IgD-negative memory B cell (primary cell): ENCODE results near the gene FKBP6. TPM values are rescaled to one million over a fixed set of nuclear protein-coding genes. Genes with fewer than 3 reads are reported as not detected.
A peak's percentile ranks its signal among the peaks of the same experiment; 100 is the strongest.
"Not testable (repeated sequence)": the region's sequence is repeated elsewhere in the genome, so short reads cannot be mapped to it uniquely, and the experiment has no call there.

ENCODE experiments used
- H3K27ac Mint-ChIP-seq, 3 donors: one replicate each; pipeline ENCODE4 v1.8.0; 2020 to 2022; ENCODE audit warnings: mild to moderate bottlenecking in 3 of 3, mixed read lengths in 3 of 3, moderate library complexity in 1 of 3
- H3K27me3 Mint-ChIP-seq: one replicate; pipeline ENCODE4 v1.8.0; 2021; ENCODE audit warnings: mixed read lengths
- H3K36me3 Mint-ChIP-seq: one replicate; pipeline ENCODE4 v1.8.0; 2020; ENCODE audit warnings: mild to moderate bottlenecking, mixed read lengths
- H3K4me1 Mint-ChIP-seq, 3 donors: one replicate each; pipeline ENCODE4 v1.8.0; 2020 to 2022; ENCODE audit warnings: mixed read lengths in 3 of 3, mild to moderate bottlenecking in 1 of 3
- H3K4me3 Mint-ChIP-seq, 4 donors: one replicate each; pipeline ENCODE4 v1.8.0; 2020 to 2022; ENCODE audit warnings: mild to moderate bottlenecking in 4 of 4, mixed read lengths in 4 of 4, moderate library complexity in 3 of 4
- H3K9me3 Mint-ChIP-seq, 3 donors: one replicate each; pipeline ENCODE4 v1.8.0; 2020 to 2021; ENCODE audit warnings: mixed read lengths in 3 of 3, mild to moderate bottlenecking in 1 of 3
- polyA plus RNA-seq: library from polyadenylated mRNA; unstranded; fragments of 300-500 nt; fragmentation: Illumina TruSeq; gene quantifications from one replicate; pipeline ENCODE4 v1.2.3, GENCODE V29; 2021

The FKBP6 gene
- not detected for polyA plus RNA-seq

GRCh38 chr7:73327922-73328321 is at the start of gene FKBP6, which contains the start of gene TRIM50:
Gene FKBP6 (plus strand): TSS chr7:73328161. CDS start chr7:73328429, 268 bp downstream.
Gene TRIM50 (minus strand): TSS chr7:73328082. CDS start chr7:73324787, 3,295 bp downstream.
- not testable (repeated sequence) for H3K9me3 Mint-ChIP-seq, H3K36me3 Mint-ChIP-seq
- peak within 1 kb of the TSS in 1 of 3 donors; percentile 23 for H3K27ac Mint-ChIP-seq

DNA sequence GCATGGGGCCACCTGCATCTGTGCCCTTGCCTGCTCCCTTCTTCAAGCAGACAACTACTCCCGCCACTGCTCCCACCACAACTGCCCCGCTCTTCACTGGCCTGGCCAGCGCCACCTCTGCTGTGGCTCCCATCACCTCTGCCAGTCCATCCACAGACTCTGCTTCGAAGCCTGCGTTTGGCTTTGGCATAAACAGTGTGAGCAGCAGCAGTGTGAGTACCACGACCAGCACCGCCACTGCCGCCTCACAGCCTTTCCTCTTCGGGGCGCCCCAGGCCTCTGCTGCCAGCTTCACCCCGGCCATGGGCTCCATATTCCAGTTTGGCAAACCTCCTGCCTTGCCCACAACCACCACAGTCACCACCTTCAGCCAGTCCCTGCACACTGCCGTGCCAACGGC is 30.7 kb upstream of the FKBP6 start:
- H3K36me3 Mint-ChIP-seq, H3K27ac Mint-ChIP-seq, H3K4me3 Mint-ChIP-seq, H3K9me3 Mint-ChIP-seq, H3K27me3 Mint-ChIP-seq, H3K4me1 Mint-ChIP-seq: not testable (repeated sequence)

More at GRCh38 chr7:73327922-73328321, at the start of gene FKBP6, which contains the start of gene TRIM50:
- not testable (repeated sequence) for H3K4me1 Mint-ChIP-seq, H3K27me3 Mint-ChIP-seq
- H3K4me3 Mint-ChIP-seq, result peak within 1 kb of the TSS in 1 of 4 donors; percentile 10

DNA sequence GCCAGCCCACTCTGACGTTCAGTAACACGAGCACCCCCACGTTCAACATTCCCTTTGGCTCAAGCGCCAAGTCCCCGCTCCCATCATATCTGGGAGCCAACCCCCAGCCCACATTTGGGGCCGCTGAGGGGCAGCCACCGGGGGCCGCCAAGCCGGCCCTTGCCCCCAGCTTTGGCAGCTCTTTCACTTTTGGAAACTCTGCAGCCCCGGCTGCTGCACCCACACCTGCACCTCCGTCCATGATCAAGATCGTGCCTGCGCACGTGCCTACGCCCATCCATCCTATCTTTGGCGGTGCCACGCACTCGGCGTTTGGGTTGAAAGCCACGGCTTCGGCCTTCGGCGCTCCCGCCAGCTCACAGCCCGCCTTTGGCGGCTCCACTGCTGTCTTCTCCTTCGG is 30.3 kb upstream of the FKBP6 start:
- not testable (repeated sequence) for H3K27me3 Mint-ChIP-seq, H3K4me3 Mint-ChIP-seq, H3K36me3 Mint-ChIP-seq, H3K9me3 Mint-ChIP-seq, H3K4me1 Mint-ChIP-seq, H3K27ac Mint-ChIP-seq

GRCh38 chr7:73299812-73300211 is 28.1 kb upstream of the FKBP6 start:
- not testable (repeated sequence) for H3K4me3 Mint-ChIP-seq, H3K27me3 Mint-ChIP-seq, H3K4me1 Mint-ChIP-seq, H3K9me3 Mint-ChIP-seq, H3K27ac Mint-ChIP-seq, H3K36me3 Mint-ChIP-seq

DNA sequence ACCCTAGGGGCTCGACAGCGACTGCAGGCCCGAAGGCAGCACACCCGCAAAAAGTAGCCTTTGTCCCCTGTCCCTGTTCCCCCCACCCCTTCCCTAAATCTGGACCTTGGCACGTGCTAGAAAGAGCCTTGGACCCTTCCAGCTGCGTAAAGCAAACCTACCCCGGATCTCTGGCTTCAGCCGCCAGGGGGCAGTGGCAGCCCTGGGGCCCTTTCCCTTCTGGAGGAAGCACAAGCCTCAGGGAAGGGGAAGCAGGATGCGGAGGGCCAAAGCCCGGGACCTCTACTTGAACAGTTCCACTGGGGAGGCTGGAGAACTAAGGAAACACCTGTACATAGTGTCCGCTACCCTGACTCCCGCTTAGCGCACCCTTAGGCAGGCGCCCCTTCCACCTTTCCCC is 26.9 kb upstream of the FKBP6 start:
- H3K4me3 Mint-ChIP-seq, H3K36me3 Mint-ChIP-seq, H3K4me1 Mint-ChIP-seq, H3K27me3 Mint-ChIP-seq, H3K27ac Mint-ChIP-seq, H3K9me3 Mint-ChIP-seq: not testable (repeated sequence)

- not testable (repeated sequence) for H3K9me3 Mint-ChIP-seq, H3K36me3 Mint-ChIP-seq, H3K27ac Mint-ChIP-seq, H3K27me3 Mint-ChIP-seq
- Mint-ChIP-seq H3K4me3 (peak overlapping the region in 1 of 4 donors; percentile 27), H3K4me1 (peaks cover 4 to 14% (median 11%) of the 10 kb centered on the region in 3 donors)
Observed at GRCh38 chr7:73302846-73303245, 25.1 kb upstream of the FKBP6 start.

GRCh38 chr7:73303546-73303945 is 24.4 kb upstream of the FKBP6 start:
- H3K4me3 Mint-ChIP-seq, result no peak overlapping the region
- no peaks in the 10 kb centered on the region for H3K27me3 Mint-ChIP-seq
- H3K36me3 Mint-ChIP-seq, result peaks cover 5% of the 10 kb centered on the region
- H3K9me3 Mint-ChIP-seq, result peaks cover 0 to 1% (median 0%) of the 10 kb centered on the region in 3 donors
- no peak overlapping the region for H3K27ac Mint-ChIP-seq
- peaks cover 7 to 18% (median 14%) of the 10 kb centered on the region in 3 donors for H3K4me1 Mint-ChIP-seq

- Mint-ChIP-seq H3K4me1 (peaks cover 13 to 20% (median 14%) of the 10 kb centered on the region in 3 donors), H3K27me3 (no peaks in the 10 kb centered on the region), H3K36me3 (peaks cover 5% of the 10 kb centered on the region), H3K4me3 (peak overlapping the region in 1 of 4 donors; percentile 48), H3K9me3 (peaks cover 0 to 1% (median 0%) of the 10 kb centered on the region in 3 donors), H3K27ac (peak overlapping the region in 1 of 3 donors; percentile 7)
Observed at GRCh38 chr7:73304071-73304470, 23.9 kb upstream of the FKBP6 start.

- Mint-ChIP-seq H3K4me1 (peaks cover 13 to 22% (median 16%) of the 10 kb centered on the region in 3 donors), H3K27ac (peak overlapping the region in 1 of 3 donors; percentile 7), H3K4me3 (peak overlapping the region in 1 of 4 donors; percentile 48)
- not testable (repeated sequence) for H3K36me3 Mint-ChIP-seq, H3K9me3 Mint-ChIP-seq, H3K27me3 Mint-ChIP-seq
Observed at GRCh38 chr7:73304612-73305387, 23.2 kb upstream of the FKBP6 start.

GRCh38 chr7:73307436-73307835 is 20.5 kb upstream of the FKBP6 start:
- Mint-ChIP-seq H3K27me3 (no peaks in the 10 kb centered on the region), H3K27ac (peak overlapping the region; percentile 40 to 63 (median 49)), H3K36me3 (peaks cover 5% of the 10 kb centered on the region), H3K9me3 (no peaks in the 10 kb centered on the region), H3K4me3 (peak overlapping the region; percentile 91 to 98 (median 94)), H3K4me1 (peaks cover 13 to 22% (median 16%) of the 10 kb centered on the region in 3 donors)

DNA sequence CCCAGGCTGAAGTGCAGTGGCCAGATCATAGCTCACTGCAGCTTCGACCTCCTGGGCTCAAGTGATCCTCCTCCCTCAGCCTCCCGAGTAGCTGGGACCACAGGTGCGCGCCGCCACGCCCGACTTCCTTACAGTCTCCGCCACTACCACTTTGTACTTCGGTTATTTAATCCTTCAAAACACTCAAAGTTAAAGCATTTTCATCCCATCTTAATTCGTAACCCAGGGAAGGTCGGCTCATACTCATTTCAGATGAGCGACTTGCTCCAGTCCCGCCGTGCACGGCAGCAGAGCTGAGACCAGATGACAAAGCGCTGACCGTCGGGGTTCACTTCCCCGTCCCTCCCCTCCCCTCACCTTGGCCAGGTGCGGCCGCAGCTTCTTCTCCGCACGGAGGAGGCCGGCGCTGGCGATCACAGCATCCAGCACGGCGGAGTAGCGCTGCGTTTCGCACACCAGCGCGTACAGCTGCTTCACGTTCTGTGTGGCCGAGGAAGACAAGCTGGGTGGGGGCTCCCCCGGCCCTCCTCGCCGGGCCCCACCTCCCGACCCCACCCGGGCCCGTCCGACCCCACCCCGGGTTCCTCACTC is 19.8 kb upstream of the FKBP6 start:
- Mint-ChIP-seq H3K4me1 (peaks cover 13 to 22% (median 16%) of the 10 kb centered on the region in 3 donors), H3K36me3 (peaks cover 5% of the 10 kb centered on the region), H3K27ac (peak overlapping the region; percentile 67 to 93 (median 83)), H3K27me3 (no peaks in the 10 kb centered on the region), H3K9me3 (no peaks in the 10 kb centered on the region), H3K4me3 (peak overlapping the region; percentile 91 to 98 (median 94))

DNA sequence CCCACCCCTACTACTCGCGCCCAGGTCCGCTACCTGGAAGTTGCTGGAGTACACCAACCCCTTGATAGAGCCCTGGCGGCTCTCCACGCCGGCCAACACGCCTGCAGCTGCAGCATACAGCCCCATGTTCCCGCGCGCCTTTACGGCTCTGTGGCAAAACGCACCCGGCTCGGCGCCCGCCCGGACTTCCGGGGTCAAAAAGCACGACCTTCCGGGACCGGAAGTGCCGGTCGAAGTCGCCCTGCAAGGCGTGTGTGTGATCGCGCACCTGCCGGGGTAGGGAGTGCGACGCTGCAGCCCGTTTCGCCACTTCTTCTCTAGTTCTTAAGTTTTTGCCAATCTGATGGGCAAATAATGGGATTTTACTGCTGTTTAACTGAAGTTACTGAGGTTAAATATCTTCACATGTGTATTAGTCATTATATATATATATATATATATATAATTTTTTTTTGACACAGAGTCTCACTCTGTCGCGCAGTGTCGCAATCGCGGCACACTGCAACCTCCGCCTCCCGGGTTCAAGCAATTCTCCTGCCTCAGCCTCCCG is 19.2 kb upstream of the FKBP6 start, which contains the start of gene NSUN5:
Gene NSUN5 (minus strand): TSS at position 162 of the 550 bp plus-strand sequence. CDS start 36 bp downstream, at position 126.
- Mint-ChIP-seq H3K27me3 (no peaks in the 10 kb centered on the region), H3K27ac (peak within 1 kb of the TSS; percentile 67 to 93 (median 83)), H3K4me1 (peaks cover 13 to 22% (median 16%) of the 10 kb centered on the region in 3 donors), H3K36me3 (peaks cover 5% of the 10 kb centered on the region), H3K9me3 (no peaks in the 10 kb centered on the region), H3K4me3 (peak within 1 kb of the TSS; percentile 91 to 98 (median 94))

GRCh38 chr7:73311421-73311820 is 16.5 kb upstream of the FKBP6 start:
- not testable (repeated sequence) for H3K27me3 Mint-ChIP-seq, H3K36me3 Mint-ChIP-seq, H3K27ac Mint-ChIP-seq, H3K9me3 Mint-ChIP-seq
- Mint-ChIP-seq H3K4me3 (peak overlapping the region in 1 of 4 donors; percentile 20), H3K4me1 (peaks cover 13 to 19% (median 14%) of the 10 kb centered on the region in 3 donors)

GRCh38 chr7:73312831-73313520 is 15.0 kb upstream of the FKBP6 start:
- Mint-ChIP-seq H3K4me3 (no peak overlapping the region), H3K4me1 (peaks cover 4 to 7% (median 7%) of the 10 kb centered on the region in 3 donors), H3K9me3 (no peaks in the 10 kb centered on the region), H3K36me3 (no peaks in the 10 kb centered on the region), H3K27ac (no peak overlapping the region), H3K27me3 (no peaks in the 10 kb centered on the region)

DNA sequence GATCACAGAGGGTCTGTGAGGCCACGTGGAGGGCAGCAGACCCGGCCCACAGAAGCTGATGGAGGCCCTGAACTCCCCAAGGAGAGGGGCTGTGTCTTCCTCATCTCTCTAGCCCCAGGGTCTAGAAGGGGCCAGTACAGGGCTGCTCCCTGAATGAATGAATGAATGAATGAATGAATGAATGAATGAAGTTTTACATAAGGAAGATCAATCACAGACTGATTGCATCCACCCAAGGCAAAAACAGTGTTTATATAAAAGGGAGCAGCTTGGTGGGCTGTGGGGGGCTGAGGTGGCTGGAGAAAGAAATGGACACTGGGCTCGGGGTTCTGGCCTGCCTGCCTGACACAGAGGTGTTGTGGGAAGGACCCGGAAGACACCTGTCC is 14.4 kb upstream of the FKBP6 start:
- H3K9me3 Mint-ChIP-seq, result no peaks in the 10 kb centered on the region
- H3K27me3 Mint-ChIP-seq, result no peaks in the 10 kb centered on the region
- H3K27ac Mint-ChIP-seq, result no peak overlapping the region
- H3K4me1 Mint-ChIP-seq, result peaks cover 2 to 6% (median 4%) of the 10 kb centered on the region in 3 donors
- no peaks in the 10 kb centered on the region for H3K36me3 Mint-ChIP-seq
- H3K4me3 Mint-ChIP-seq, result no peak overlapping the region
